Measurements from ENCODE around the gene ADGRG6.

ADGRG6 gene

DNA sequence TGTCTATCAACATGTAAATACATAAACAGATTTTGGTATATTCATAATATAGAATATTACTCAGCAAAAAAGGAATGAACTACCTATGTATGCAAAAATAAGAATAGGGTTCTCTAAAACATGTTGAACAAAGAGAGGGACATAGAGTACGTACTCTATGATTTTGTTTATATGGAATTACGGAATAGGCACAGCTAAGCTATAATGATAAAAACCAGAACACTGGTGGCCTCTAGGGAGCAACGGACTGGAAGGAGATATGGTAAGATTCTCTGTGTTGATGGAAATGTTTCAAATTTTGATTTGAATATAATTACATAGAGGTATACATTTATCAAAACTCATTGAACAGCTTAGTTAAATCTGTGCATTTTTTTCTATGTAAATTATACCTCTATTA, 19.6 kb downstream of the ADGRG6 start:
- H2AFZ ChIP-seq (ENCODE audit: low read length) = no peak overlapping the region
- no peak overlapping the region for H3K9ac ChIP-seq (ENCODE audit: low read length)
- DNase-seq = no peak
- no peaks in the 10 kb centered on the region for H3K27me3 ChIP-seq (replicated peaks; ENCODE audit: insufficient read depth, low read length)
- no peaks in the 10 kb centered on the region for H3F3A ChIP-seq (ENCODE audit: insufficient read depth, low read length)
- no peak overlapping the region for H3K4me3 ChIP-seq (ENCODE audit: low read length)
- H3K9me3 ChIP-seq (replicated peaks; ENCODE audit: insufficient read depth, low read length) = no peaks in the 10 kb centered on the region
- no peaks in the 10 kb centered on the region for H3K9me2 ChIP-seq (replicated peaks; ENCODE audit: insufficient read depth, low read length)
- no peaks in the 10 kb centered on the region for H4K20me1 ChIP-seq (ENCODE audit: insufficient read depth, low read length)
- no peaks in the 10 kb centered on the region for H3K36me3 ChIP-seq (replicated peaks; ENCODE audit: insufficient read depth, low read length)
- no peaks in the 10 kb centered on the region for H3K79me2 ChIP-seq (ENCODE audit: low read length)
- H3K4me2 ChIP-seq (ENCODE audit: low read depth, low read length) = no peak overlapping the region
- TF ChIP-seq, protein P1, sequence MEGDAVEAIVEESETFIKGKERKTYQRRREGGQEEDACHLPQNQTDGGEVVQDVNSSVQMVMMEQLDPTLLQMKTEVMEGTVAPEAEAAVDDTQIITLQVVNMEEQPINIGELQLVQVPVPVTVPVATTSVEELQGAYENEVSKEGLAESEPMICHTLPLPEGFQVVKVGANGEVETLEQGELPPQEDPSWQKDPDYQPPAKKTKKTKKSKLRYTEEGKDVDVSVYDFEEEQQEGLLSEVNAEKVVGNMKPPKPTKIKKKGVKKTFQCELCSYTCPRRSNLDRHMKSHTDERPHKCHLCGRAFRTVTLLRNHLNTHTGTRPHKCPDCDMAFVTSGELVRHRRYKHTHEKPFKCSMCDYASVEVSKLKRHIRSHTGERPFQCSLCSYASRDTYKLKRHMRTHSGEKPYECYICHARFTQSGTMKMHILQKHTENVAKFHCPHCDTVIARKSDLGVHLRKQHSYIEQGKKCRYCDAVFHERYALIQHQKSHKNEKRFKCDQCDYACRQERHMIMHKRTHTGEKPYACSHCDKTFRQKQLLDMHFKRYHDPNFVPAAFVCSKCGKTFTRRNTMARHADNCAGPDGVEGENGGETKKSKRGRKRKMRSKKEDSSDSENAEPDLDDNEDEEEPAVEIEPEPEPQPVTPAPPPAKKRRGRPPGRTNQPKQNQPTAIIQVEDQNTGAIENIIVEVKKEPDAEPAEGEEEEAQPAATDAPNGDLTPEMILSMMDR (IDR thresholded peaks at IDR 0.05; ENCODE audit: low read length) = no peak
- TF ChIP-seq EZH2 (optimal IDR thresholded peaks at IDR 0.05; ENCODE audit: low read depth, low read length) (no peak), EZH2phosphoT487 (IDR thresholded peaks at IDR 0.05; ENCODE audit: low read length) (no peak)
- H3K4me1 ChIP-seq (ENCODE audit: low read length) = no peaks in the 10 kb centered on the region
- H3K27ac ChIP-seq (ENCODE audit: low read length) = no peak overlapping the region

DNA sequence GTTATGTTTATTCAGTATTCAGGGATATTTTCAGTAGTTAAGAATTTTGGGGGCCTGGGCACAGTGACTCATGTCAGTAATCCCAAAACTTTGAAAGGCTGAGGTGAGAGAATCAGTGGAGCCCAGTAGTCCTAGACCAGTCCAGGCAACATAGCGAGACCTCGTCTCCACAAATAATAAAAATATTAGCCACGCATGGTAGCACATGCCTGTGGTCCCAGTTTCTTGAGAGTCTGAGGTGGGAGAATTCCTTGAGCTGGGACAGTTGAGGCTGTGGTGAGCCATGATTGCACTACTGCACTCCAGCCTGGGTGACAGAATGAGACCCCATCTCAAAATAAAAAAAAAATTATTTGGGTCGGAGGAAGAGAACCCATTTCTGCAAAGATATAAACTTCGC, 20.3 kb downstream of the ADGRG6 start:
- H3K9me2 ChIP-seq (replicated peaks; ENCODE audit: insufficient read depth, low read length) = no peaks in the 10 kb centered on the region
- H3K27ac ChIP-seq (ENCODE audit: low read length) = no peak overlapping the region
- no peak overlapping the region for H3K4me2 ChIP-seq (ENCODE audit: low read depth, low read length)
- H4K20me1 ChIP-seq (ENCODE audit: insufficient read depth, low read length) = no peaks in the 10 kb centered on the region
- H3K4me1 ChIP-seq (ENCODE audit: low read length) = no peaks in the 10 kb centered on the region
- no peaks in the 10 kb centered on the region for H3K9me3 ChIP-seq (replicated peaks; ENCODE audit: insufficient read depth, low read length)
- H3K79me2 ChIP-seq (ENCODE audit: low read length) = no peaks in the 10 kb centered on the region
- no peak for TF ChIP-seq EZH2phosphoT487 (IDR thresholded peaks at IDR 0.05; ENCODE audit: low read length)
- TF ChIP-seq, protein P1 (IDR thresholded peaks at IDR 0.05; ENCODE audit: low read length) = no peak
- no peak for TF ChIP-seq EZH2 (optimal IDR thresholded peaks at IDR 0.05; ENCODE audit: low read depth, low read length)
- H2AFZ ChIP-seq (ENCODE audit: low read length) = no peak overlapping the region
- no peaks in the 10 kb centered on the region for H3K27me3 ChIP-seq (replicated peaks; ENCODE audit: insufficient read depth, low read length)
- no peak overlapping the region for H3K4me3 ChIP-seq (ENCODE audit: low read length)
- H3K36me3 ChIP-seq (replicated peaks; ENCODE audit: insufficient read depth, low read length) = no peaks in the 10 kb centered on the region
- H3K9ac ChIP-seq (ENCODE audit: low read length) = no peak overlapping the region
- H3F3A ChIP-seq (ENCODE audit: insufficient read depth, low read length) = no peaks in the 10 kb centered on the region
- DNase-seq = no peak

DNA sequence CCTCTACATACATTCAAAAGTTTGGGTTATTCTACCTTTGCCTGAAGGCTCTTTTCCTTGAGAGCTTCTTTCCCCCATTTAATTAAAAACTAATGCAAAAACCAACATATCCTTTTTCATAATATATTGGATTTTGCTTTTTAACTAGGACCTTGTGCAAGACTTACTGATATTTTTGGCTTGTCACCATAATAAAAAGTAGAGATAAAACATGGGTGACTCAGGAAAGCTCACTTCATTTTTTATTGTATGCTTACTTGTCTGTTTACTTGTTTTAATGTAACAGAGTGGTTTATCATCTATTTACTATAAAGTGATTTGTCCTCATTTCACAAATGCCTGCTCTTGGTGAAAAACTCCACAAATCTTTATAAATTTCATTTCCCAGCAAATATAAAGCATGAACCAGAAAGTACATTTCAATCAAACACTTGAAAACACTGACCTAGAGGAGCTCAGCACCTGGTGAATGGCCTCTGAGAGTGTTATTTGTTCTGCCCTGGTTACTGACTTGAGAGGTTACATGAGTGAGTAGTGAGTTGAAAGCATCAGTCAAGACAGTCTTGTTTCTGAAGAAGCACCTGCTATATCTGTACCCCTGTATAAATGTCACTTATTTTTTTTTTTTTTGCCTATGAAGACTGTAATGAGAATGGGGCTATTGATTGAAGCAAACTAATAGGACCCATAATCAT, 20.8 kb downstream of the ADGRG6 start:
- no peak for TF ChIP-seq EZH2 (optimal IDR thresholded peaks at IDR 0.05; ENCODE audit: low read depth, low read length)
- TF ChIP-seq EZH2phosphoT487 (IDR thresholded peaks at IDR 0.05; ENCODE audit: low read length) = no peak
- TF ChIP-seq, protein P1 (IDR thresholded peaks at IDR 0.05; ENCODE audit: low read length) = no peak
- Histone ChIP-seq H3K79me2 (ENCODE audit: low read length) (no peaks in the 10 kb centered on the region), H3K9ac (ENCODE audit: low read length) (no peak overlapping the region), H4K20me1 (ENCODE audit: insufficient read depth, low read length) (no peaks in the 10 kb centered on the region), H3F3A (ENCODE audit: insufficient read depth, low read length) (no peaks in the 10 kb centered on the region), H3K27me3 (replicated peaks; ENCODE audit: insufficient read depth, low read length) (no peaks in the 10 kb centered on the region), H3K4me3 (ENCODE audit: low read length) (no peak overlapping the region), H3K4me2 (ENCODE audit: low read depth, low read length) (no peak overlapping the region), H3K9me3 (replicated peaks; ENCODE audit: insufficient read depth, low read length) (no peaks in the 10 kb centered on the region), H3K4me1 (ENCODE audit: low read length) (no peaks in the 10 kb centered on the region), H3K27ac (ENCODE audit: low read length) (no peak overlapping the region), H3K9me2 (replicated peaks; ENCODE audit: insufficient read depth, low read length) (no peaks in the 10 kb centered on the region), H3K36me3 (replicated peaks; ENCODE audit: insufficient read depth, low read length) (no peaks in the 10 kb centered on the region), H2AFZ (ENCODE audit: low read length) (no peak overlapping the region)
- no peak for DNase-seq

Data from MM.1S (cell line).